ENCODE results near the gene HHATL. TPM values are rescaled to one million over a fixed set of nuclear protein-coding genes. Genes with fewer than 3 reads are reported as not detected.

The HHATL gene
- total RNA-seq, 2 experiments from 2014 or later: not detected

DNA sequence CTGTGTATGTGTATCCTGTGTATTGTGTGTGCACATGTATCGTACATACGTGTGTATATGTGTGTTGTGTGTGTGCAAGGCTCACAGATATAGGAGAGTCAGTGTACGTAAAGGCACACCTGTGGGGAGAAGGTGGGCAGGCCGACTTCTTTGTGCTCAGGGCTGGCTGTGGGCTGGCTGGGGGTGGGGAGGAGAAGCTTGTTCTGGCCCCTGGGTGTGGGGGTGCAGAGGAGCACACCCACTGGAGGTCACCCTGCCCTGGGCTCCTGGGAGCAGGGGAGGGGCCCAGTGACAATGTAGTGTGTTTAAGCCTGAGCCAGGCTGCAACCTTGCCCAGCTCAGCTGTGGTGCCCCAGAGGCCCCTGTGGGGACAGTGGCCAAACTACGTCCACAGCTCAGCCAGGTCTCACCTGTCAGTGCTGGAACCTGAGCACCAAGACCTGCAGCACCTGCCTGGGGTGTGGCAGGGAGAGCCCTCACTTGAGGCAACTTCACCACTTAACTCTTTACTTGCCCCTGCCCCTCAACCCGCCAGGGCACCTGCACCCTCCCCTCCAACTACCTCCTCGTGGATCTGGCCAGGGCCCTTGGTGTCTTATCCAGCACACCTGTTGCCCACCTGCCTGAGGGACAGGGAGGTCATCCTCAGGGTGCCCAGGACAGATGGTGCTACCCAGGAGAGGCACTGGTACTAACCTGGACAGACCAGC lies 2.6 kb upstream of the HHATL start:
- no peaks in the 10 kb centered on the region for H4K20me1 ChIP-seq (ENCODE audit: insufficient read depth, low read length)
- no peaks in the 10 kb centered on the region for H3K9me2 ChIP-seq (ENCODE audit: insufficient read depth, low read length)
- TF ChIP-seq, protein P1, sequence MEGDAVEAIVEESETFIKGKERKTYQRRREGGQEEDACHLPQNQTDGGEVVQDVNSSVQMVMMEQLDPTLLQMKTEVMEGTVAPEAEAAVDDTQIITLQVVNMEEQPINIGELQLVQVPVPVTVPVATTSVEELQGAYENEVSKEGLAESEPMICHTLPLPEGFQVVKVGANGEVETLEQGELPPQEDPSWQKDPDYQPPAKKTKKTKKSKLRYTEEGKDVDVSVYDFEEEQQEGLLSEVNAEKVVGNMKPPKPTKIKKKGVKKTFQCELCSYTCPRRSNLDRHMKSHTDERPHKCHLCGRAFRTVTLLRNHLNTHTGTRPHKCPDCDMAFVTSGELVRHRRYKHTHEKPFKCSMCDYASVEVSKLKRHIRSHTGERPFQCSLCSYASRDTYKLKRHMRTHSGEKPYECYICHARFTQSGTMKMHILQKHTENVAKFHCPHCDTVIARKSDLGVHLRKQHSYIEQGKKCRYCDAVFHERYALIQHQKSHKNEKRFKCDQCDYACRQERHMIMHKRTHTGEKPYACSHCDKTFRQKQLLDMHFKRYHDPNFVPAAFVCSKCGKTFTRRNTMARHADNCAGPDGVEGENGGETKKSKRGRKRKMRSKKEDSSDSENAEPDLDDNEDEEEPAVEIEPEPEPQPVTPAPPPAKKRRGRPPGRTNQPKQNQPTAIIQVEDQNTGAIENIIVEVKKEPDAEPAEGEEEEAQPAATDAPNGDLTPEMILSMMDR (conservative IDR thresholded peaks at IDR 0.05; ENCODE audit: low read length): no peak
- TF ChIP-seq EZH2phosphoT487 (IDR thresholded peaks at IDR 0.05; ENCODE audit: borderline replicate concordance, low read depth, low read length): no peak
- POLR2A ChIA-PET: no interaction called here
- no peak overlapping the region for H3K4me3 ChIP-seq (ENCODE audit: low read depth, low read length, poor library complexity, severe bottlenecking)
- no peaks in the 10 kb centered on the region for H3K4me1 ChIP-seq (ENCODE audit: insufficient read depth, low read length, poor library complexity, severe bottlenecking)
- CTCF ChIA-PET (ENCODE audit: unreplicated experiment): no interaction called here
- no peak overlapping the region for H3K4me2 ChIP-seq (ENCODE audit: low read length)
- no peaks in the 10 kb centered on the region for H3K79me2 ChIP-seq (ENCODE audit: insufficient read depth, low read depth, low read length)
- no peaks in the 10 kb centered on the region for H3K36me3 ChIP-seq (ENCODE audit: insufficient read depth, low read length)
- H3K27ac ChIP-seq (ENCODE audit: low read depth, low read length, poor library complexity, severe bottlenecking): no peak overlapping the region
- no peaks in the 10 kb centered on the region for H3K9me3 ChIP-seq (ENCODE audit: low read length)
- BruUV-seq (replicated peaks): no TSS peak
- DNase-seq (ENCODE audit: low spot score): no peak
- no peak overlapping the region for H2AFZ ChIP-seq (ENCODE audit: low read length)
- intact Hi-C loops (cut with micrococcal nuclease; ENCODE audit: unreplicated experiment): no loop called here

DNA sequence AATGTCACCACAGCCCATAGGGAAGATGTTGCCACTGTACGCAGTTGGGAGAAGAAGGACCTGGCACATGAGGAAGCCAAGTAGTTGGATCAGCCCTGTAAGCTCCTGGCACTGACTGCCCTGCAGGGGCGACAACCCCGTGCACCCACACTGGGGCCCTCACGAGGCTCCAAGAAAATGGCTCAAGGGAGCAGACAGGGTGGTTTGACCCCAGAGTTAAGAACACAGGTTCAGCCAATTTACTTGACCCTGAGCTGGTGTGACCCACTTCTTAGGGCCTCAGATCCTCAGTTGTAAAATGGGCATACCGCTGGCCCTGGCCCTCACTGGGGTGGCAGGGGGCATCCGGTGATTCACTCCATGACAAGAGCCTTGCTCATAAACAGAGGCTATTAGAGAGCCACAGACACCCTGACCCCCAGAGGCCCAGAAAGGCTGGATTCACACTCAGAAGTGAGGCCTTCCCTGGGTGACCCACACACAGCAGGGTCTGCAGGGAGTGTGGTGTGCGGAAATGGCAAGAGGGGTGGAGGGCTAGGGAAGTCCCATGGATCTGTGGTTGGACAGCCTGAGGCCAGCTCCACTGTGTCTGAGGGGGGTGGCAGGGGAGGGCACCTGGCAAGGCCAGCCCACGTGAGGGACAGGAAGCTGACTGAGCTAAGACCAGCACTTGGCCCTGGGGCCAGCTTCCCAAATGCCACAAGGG lies 1.7 kb upstream of the HHATL start:
- CTCF ChIA-PET (ENCODE audit: unreplicated experiment): no interaction called here

More for the DNA sequence above, 1.7 kb upstream of the HHATL start:
- DNase-seq (ENCODE audit: low spot score): no peak
- Histone ChIP-seq H3K9me2 (ENCODE audit: insufficient read depth, low read length) (no peaks in the 10 kb centered on the region), H3K4me2 (ENCODE audit: low read length) (no peak overlapping the region), H2AFZ (ENCODE audit: low read length) (no peak overlapping the region), H3K27ac (ENCODE audit: low read depth, low read length, poor library complexity, severe bottlenecking) (no peak overlapping the region), H3K36me3 (ENCODE audit: insufficient read depth, low read length) (no peaks in the 10 kb centered on the region), H3K79me2 (ENCODE audit: insufficient read depth, low read depth, low read length) (no peaks in the 10 kb centered on the region), H4K20me1 (ENCODE audit: insufficient read depth, low read length) (no peaks in the 10 kb centered on the region), H3K4me3 (ENCODE audit: low read depth, low read length, poor library complexity, severe bottlenecking) (no peak overlapping the region), H3K9me3 (ENCODE audit: low read length) (no peaks in the 10 kb centered on the region), H3K4me1 (ENCODE audit: insufficient read depth, low read length, poor library complexity, severe bottlenecking) (no peaks in the 10 kb centered on the region)
- POLR2A ChIA-PET: no interaction called here
- BruUV-seq (replicated peaks): no TSS peak
- intact Hi-C loops (cut with micrococcal nuclease; ENCODE audit: unreplicated experiment): no loop called here
- no peak for TF ChIP-seq EZH2phosphoT487 (IDR thresholded peaks at IDR 0.05; ENCODE audit: borderline replicate concordance, low read depth, low read length)
- TF ChIP-seq, protein P1 (conservative IDR thresholded peaks at IDR 0.05; ENCODE audit: low read length): no peak
